ENCODE results near the gene COMMD3.

The COMMD3 gene

GRCh38 chr10:22338931-22339330, 22.7 kb downstream of the COMMD3 start:
- Mint-ChIP-seq H3K9me3 (no peaks in the 10 kb centered on the region), H3K4me3 (no peak overlapping the region), H3K4me1 (peaks cover 44% of the 10 kb centered on the region), H3K27me3 (peaks cover 66% of the 10 kb centered on the region), H3K36me3 (ENCODE audit: low read depth) (peaks cover 5% of the 10 kb centered on the region), H3K27ac (peak overlapping the region; percentile 94)
- DNase-seq (no peak), ATAC-seq (no peak)

- peaks cover 75% of the 10 kb centered on the region for H3K27me3 Mint-ChIP-seq
Measured at GRCh38 chr10:22339761-22340328, 23.7 kb downstream of the COMMD3 start.

GRCh38 chr10:22340329-22341189, 24.4 kb downstream of the COMMD3 start:
- Mint-ChIP-seq H3K9me3 (no peaks in the 10 kb centered on the region), H3K27ac (peak overlapping the region; percentile 94), H3K27me3 (peaks cover 74% of the 10 kb centered on the region), H3K4me1 (peaks cover 45% of the 10 kb centered on the region), H3K4me3 (peak overlapping the region; percentile 84), H3K36me3 (ENCODE audit: low read depth) (peaks cover 10% of the 10 kb centered on the region)
- ATAC-seq (peak; percentile 62), DNase-seq (peak; percentile 60)

More at GRCh38 chr10:22339761-22340328, 23.7 kb downstream of the COMMD3 start:
- Mint-ChIP-seq H3K9me3 (no peaks in the 10 kb centered on the region), H3K4me1 (peaks cover 48% of the 10 kb centered on the region), H3K36me3 (ENCODE audit: low read depth) (peaks cover 11% of the 10 kb centered on the region), H3K4me3 (peak overlapping the region; percentile 84), H3K27ac (peak overlapping the region; percentile 94)
- no peak for ATAC-seq
- no peak for DNase-seq

GRCh38 chr10:22341190-22341925, 25.2 kb downstream of the COMMD3 start:
- Mint-ChIP-seq H3K4me1 (peaks cover 49% of the 10 kb centered on the region), H3K27me3 (peaks cover 78% of the 10 kb centered on the region), H3K36me3 (ENCODE audit: low read depth) (peaks cover 14% of the 10 kb centered on the region), H3K9me3 (no peaks in the 10 kb centered on the region), H3K27ac (no peak overlapping the region), H3K4me3 (peak overlapping the region; percentile 66)
- DNase-seq: no peak
- peak; percentile 4 for ATAC-seq

GRCh38 chr10:22341926-22342196, 25.7 kb downstream of the COMMD3 start:
- DNase-seq: no peak
- Mint-ChIP-seq H3K27me3 (peaks cover 77% of the 10 kb centered on the region), H3K9me3 (no peaks in the 10 kb centered on the region), H3K4me3 (no peak overlapping the region), H3K36me3 (ENCODE audit: low read depth) (peaks cover 15% of the 10 kb centered on the region), H3K4me1 (peaks cover 45% of the 10 kb centered on the region), H3K27ac (no peak overlapping the region)
- ATAC-seq: no peak

- H3K4me3 Mint-ChIP-seq: no peak overlapping the region
- H3K4me1 Mint-ChIP-seq: peaks cover 40% of the 10 kb centered on the region
- H3K27ac Mint-ChIP-seq: no peak overlapping the region
Measured at GRCh38 chr10:22342421-22342820, 26.2 kb downstream of the COMMD3 start.

GRCh38 chr10:22343731-22344130, 27.5 kb downstream of the COMMD3 start:
- Mint-ChIP-seq H3K4me1 (peaks cover 33% of the 10 kb centered on the region), H3K27me3 (peaks cover 71% of the 10 kb centered on the region)

More at GRCh38 chr10:22342421-22342820, 26.2 kb downstream of the COMMD3 start:
- Mint-ChIP-seq H3K36me3 (ENCODE audit: low read depth) (peaks cover 15% of the 10 kb centered on the region), H3K9me3 (no peaks in the 10 kb centered on the region), H3K27me3 (peaks cover 76% of the 10 kb centered on the region)
- ATAC-seq (no peak), DNase-seq (no peak)

GRCh38 chr10:22344249-22344648, 28.1 kb downstream of the COMMD3 start:
- Mint-ChIP-seq H3K4me3 (peak overlapping the region; percentile 5), H3K27me3 (peaks cover 66% of the 10 kb centered on the region), H3K27ac (no peak overlapping the region), H3K4me1 (peaks cover 29% of the 10 kb centered on the region), H3K9me3 (no peaks in the 10 kb centered on the region), H3K36me3 (ENCODE audit: low read depth) (peaks cover 15% of the 10 kb centered on the region)
- DNase-seq (no peak), ATAC-seq (no peak)

More at GRCh38 chr10:22343731-22344130, 27.5 kb downstream of the COMMD3 start:
- Mint-ChIP-seq H3K36me3 (ENCODE audit: low read depth) (peaks cover 15% of the 10 kb centered on the region), H3K4me3 (no peak overlapping the region), H3K9me3 (no peaks in the 10 kb centered on the region), H3K27ac (no peak overlapping the region)
- DNase-seq: no peak
- ATAC-seq: no peak

- peaks cover 23% of the 10 kb centered on the region for H3K4me1 Mint-ChIP-seq
- ATAC-seq: no peak
- H3K4me3 Mint-ChIP-seq: peak overlapping the region; percentile 5
- DNase-seq: no peak
- peaks cover 15% of the 10 kb centered on the region for H3K36me3 Mint-ChIP-seq (ENCODE audit: low read depth)
- H3K27ac Mint-ChIP-seq: no peak overlapping the region
- H3K9me3 Mint-ChIP-seq: no peaks in the 10 kb centered on the region
- peaks cover 67% of the 10 kb centered on the region for H3K27me3 Mint-ChIP-seq
Measured at GRCh38 chr10:22344781-22345300, 28.7 kb downstream of the COMMD3 start.

- H3K9me3 Mint-ChIP-seq: no peaks in the 10 kb centered on the region
- ATAC-seq (no peak), DNase-seq (peak; percentile 60)
- H3K4me1 Mint-ChIP-seq: peaks cover 18% of the 10 kb centered on the region
- peak within 1 kb of the TSS; percentile 57 for H3K4me3 Mint-ChIP-seq
- peaks cover 13% of the 10 kb centered on the region for H3K36me3 Mint-ChIP-seq (ENCODE audit: low read depth)
- H3K27ac Mint-ChIP-seq: no peak within 1 kb of the TSS
- H3K27me3 Mint-ChIP-seq: peaks cover 65% of the 10 kb centered on the region
Measured at GRCh38 chr10:22345301-22346095, 29.3 kb downstream of the COMMD3 start, which contains the start of gene SPAG6. TSS of gene SPAG6 (plus strand) at chr10:22345496. CDS start at chr10:22345612, 116 bp downstream.

- ATAC-seq: no peak
- H3K9me3 Mint-ChIP-seq: no peaks in the 10 kb centered on the region
- no peak overlapping the region for H3K27ac Mint-ChIP-seq
- no peak for DNase-seq
- peaks cover 65% of the 10 kb centered on the region for H3K27me3 Mint-ChIP-seq
- peak overlapping the region; percentile 57 for H3K4me3 Mint-ChIP-seq
- H3K36me3 Mint-ChIP-seq (ENCODE audit: low read depth): peaks cover 13% of the 10 kb centered on the region
- H3K4me1 Mint-ChIP-seq: peaks cover 18% of the 10 kb centered on the region
Measured at GRCh38 chr10:22346096-22346661, 30.0 kb downstream of the COMMD3 start.

GRCh38 chr10:22349755-22350154, 33.6 kb downstream of the COMMD3 start:
- H3K4me1 Mint-ChIP-seq: peaks cover 7% of the 10 kb centered on the region
- no peak for DNase-seq
- H3K36me3 Mint-ChIP-seq (ENCODE audit: low read depth): peaks cover 8% of the 10 kb centered on the region
- ATAC-seq: no peak
- no peak overlapping the region for H3K4me3 Mint-ChIP-seq
- H3K27me3 Mint-ChIP-seq: peaks cover 40% of the 10 kb centered on the region
- no peak overlapping the region for H3K27ac Mint-ChIP-seq
- H3K9me3 Mint-ChIP-seq: no peaks in the 10 kb centered on the region

- no peak overlapping the region for H3K4me3 Mint-ChIP-seq
- H3K36me3 Mint-ChIP-seq (ENCODE audit: low read depth): peaks cover 2% of the 10 kb centered on the region
- H3K4me1 Mint-ChIP-seq: no peaks in the 10 kb centered on the region
- H3K27me3 Mint-ChIP-seq: peaks cover 33% of the 10 kb centered on the region
- DNase-seq: no peak
- no peak for ATAC-seq
- H3K27ac Mint-ChIP-seq: no peak overlapping the region
- no peaks in the 10 kb centered on the region for H3K9me3 Mint-ChIP-seq
Measured at GRCh38 chr10:22351131-22351703, 35.0 kb downstream of the COMMD3 start.
